Astrocyte (in vitro differentiated cells and primary cell): Measurements from ENCODE around the gene LRCH1.

Source experiments
- CTCF ChIP-seq: IDR thresholded peaks from 2 replicates; pipeline ENCODE4 v1.5.1; 2011; ENCODE audit warnings: low read depth, mild to moderate bottlenecking, inconsistent platforms, low read length, moderate library complexity; ENCODE audit not compliant: insufficient read depth
- EZH2 ChIP-seq: IDR thresholded peaks from 2 replicates; pipeline ENCODE4 v1.6.1; 2012; ENCODE audit warnings: mild to moderate bottlenecking, low read length, inconsistent platforms; ENCODE audit not compliant: insufficient read depth

DNA sequence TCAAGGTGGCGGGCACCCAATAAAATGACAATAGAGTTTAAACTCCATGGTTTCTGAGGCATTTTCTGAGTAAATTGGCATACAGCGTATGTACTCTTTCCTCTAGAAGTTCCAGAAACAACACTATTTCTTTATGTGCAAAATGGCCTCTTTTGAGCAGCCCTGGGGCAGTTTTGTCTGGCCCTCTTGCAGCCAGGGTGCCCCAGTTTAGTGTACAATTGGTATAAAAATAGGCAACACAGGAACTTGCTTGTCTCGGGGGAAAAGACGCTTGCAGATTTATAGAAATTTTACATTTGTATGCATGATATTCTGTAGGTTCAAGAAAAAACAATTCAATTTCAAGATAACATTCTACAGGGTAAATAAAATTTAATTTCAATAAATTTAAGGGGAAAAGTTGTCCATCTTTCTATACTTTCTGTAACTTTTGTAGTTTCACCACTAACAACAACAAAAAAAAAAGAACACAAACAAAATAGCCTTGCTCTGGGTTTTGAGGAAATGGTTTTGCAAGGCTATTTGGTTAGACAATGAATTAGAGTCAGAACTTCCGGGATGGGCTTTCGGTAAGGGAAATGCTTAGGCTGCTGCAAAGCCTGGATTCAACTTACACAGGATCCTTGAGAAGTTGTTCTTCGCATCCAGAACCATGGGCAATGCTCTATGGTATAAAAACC is 45.3 kb downstream of the LRCH1 start:
- no peak for TF ChIP-seq EZH2
- TF ChIP-seq CTCF, result no peak
